Type B pancreatic cell (in vitro differentiated cells): Measurements from ENCODE around the gene PDIA2. TPM values are rescaled to one million over a fixed set of nuclear protein-coding genes. Genes with fewer than 3 reads are reported as not detected.

Source experiments
- DNase-seq: peaks from one replicate; pipeline ENCODE4 v3.0.0; 2021; ENCODE audit warnings: mixed read lengths; ENCODE audit not compliant: unreplicated experiment; ENCODE audit errors: extremely low spot score
- H3K27ac Mint-ChIP-seq: 2 replicates; pipeline ENCODE4 v1.8.0; 2021; ENCODE audit warnings: mild to moderate bottlenecking, mixed read lengths
- H3K27me3 Mint-ChIP-seq: 2 replicates; pipeline ENCODE4 v1.8.0; 2021; ENCODE audit warnings: mixed read lengths
- H3K36me3 Mint-ChIP-seq: 2 replicates; pipeline ENCODE4 v1.8.0; 2021; ENCODE audit warnings: mixed read lengths
- H3K4me1 Mint-ChIP-seq: one replicate; pipeline ENCODE4 v1.8.0; 2021; ENCODE audit warnings: mixed read lengths; ENCODE audit not compliant: unreplicated experiment
- H3K4me3 Mint-ChIP-seq: 2 replicates; pipeline ENCODE4 v1.8.0; 2021; ENCODE audit warnings: mild to moderate bottlenecking, mixed read lengths
- H3K9me3 Mint-ChIP-seq: 2 replicates; pipeline ENCODE4 v1.8.0; 2021; ENCODE audit warnings: mixed read lengths
- CTCF ChIP-seq: fragments of 200-600 bp; sonication (generic); conservative IDR thresholded peaks from 2 replicates; pipeline ENCODE4 v1.5.0; 2021; ENCODE audit warnings: antibody characterized with exemption, mild to moderate bottlenecking
- total RNA-seq: library from RNA; stranded (reverse); gene quantifications from 2 replicates; pipeline ENCODE4 v1.2.1, GENCODE V29; 2021; ENCODE audit warnings: low replicate concordance

Gene PDIA2
- total RNA-seq, 1 donor from 2014 or later = 1.0 TPM

- H3K4me3 Mint-ChIP-seq = no peak overlapping the region
These were observed 9.2 kb upstream of the PDIA2 start for GRCh38 chr16:273547-274421.

DNA sequence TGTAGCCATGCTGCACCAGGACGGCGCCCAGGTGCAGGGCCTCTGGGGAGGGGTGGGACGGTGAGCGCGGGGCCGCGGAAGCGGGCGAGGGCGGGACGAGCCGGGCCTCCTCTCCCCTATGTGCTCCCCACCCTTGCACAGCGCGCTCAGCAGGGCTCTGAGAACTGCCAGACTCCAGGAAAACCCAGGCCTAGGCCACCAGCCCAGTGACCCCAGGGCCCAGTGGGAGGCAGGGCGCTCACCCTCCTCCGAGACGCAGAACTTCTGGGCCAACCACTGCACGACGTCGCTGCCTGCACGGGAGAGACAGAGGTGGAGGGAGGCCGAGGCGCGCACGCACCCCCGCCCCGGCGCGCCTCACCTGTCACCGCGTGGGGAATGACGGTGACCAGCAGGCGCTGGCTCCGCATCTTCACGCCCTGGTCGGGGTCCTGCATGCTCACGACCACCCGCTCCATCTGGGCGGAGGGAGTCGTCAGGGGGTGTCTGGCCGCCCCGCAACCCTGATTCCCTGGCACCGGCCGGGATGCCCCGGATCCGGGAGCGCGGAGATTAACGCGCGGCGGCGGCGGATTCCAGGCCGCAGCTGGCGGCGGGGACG, 7.8 kb upstream of the PDIA2 start:
- Mint-ChIP-seq H3K4me3 (peak overlapping the region; percentile 74), H3K4me1 (no peaks in the 10 kb centered on the region), H3K36me3 (no peaks in the 10 kb centered on the region), H3K27me3 (peaks cover 40% of the 10 kb centered on the region), H3K9me3 (no peaks in the 10 kb centered on the region), H3K27ac (no peak overlapping the region)
- no peak for DNase-seq
- no peak for TF ChIP-seq CTCF

More at GRCh38 chr16:273547-274421, 9.2 kb upstream of the PDIA2 start:
- no peak overlapping the region for H3K27ac Mint-ChIP-seq
- no peak for DNase-seq
- H3K4me1 Mint-ChIP-seq = no peaks in the 10 kb centered on the region
- no peaks in the 10 kb centered on the region for H3K36me3 Mint-ChIP-seq
- TF ChIP-seq CTCF = no peak
- peaks cover 33% of the 10 kb centered on the region for H3K27me3 Mint-ChIP-seq
- H3K9me3 Mint-ChIP-seq = no peaks in the 10 kb centered on the region

- peaks cover 40% of the 10 kb centered on the region for H3K27me3 Mint-ChIP-seq
- H3K9me3 Mint-ChIP-seq = no peaks in the 10 kb centered on the region
- H3K4me1 Mint-ChIP-seq = no peaks in the 10 kb centered on the region
- H3K36me3 Mint-ChIP-seq = no peaks in the 10 kb centered on the region
- no peak for DNase-seq
- no peak within 1 kb of the TSS for H3K27ac Mint-ChIP-seq
- peak within 1 kb of the TSS; percentile 80 for H3K4me3 Mint-ChIP-seq
- no peak for TF ChIP-seq CTCF
These were observed 7.2 kb upstream of the PDIA2 start, which contains the start of gene RGS11 for GRCh38 chr16:275786-276232. RGS11 (minus strand) TSS chr16:275944; CDS start chr16:275911, 33 bp downstream.

GRCh38 chr16:276426-277077, 6.4 kb upstream of the PDIA2 start:
- H3K36me3 Mint-ChIP-seq = no peaks in the 10 kb centered on the region

More at GRCh38 chr16:276426-277077, 6.4 kb upstream of the PDIA2 start:
- Mint-ChIP-seq H3K9me3 (no peaks in the 10 kb centered on the region), H3K27ac (peak overlapping the region; percentile 21), H3K4me3 (peak overlapping the region; percentile 80), H3K27me3 (peaks cover 40% of the 10 kb centered on the region), H3K4me1 (no peaks in the 10 kb centered on the region)
- DNase-seq = no peak
- no peak for TF ChIP-seq CTCF
